ENCODE data around the gene TAF5L. TPM values are rescaled to one million over a fixed set of nuclear protein-coding genes. Genes with fewer than 3 reads are reported as not detected.

TAF5L gene
- polyA plus RNA-seq, 2 of the 4 experiments (the other 2 are of a cell fraction) = 17.4 to 25.0 TPM

DNA sequence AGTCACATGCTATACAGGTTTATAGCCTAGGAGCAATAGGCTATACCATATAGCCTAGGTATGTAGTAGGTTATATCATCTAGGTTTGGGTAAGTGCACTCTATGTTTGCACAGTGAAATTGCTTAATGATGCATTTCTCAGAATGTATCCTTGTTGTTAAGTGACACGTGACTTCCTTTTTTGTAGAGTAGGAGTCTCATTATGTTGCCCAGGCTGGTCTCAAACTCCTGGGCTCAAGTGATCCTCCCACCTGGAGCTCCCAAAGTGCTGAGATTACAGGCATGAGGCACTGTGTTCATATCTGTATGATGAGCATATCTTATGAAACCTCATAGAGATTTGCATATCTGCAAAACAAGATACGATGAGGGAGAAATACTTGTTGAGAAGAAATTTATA, 53.6 kb downstream of the TAF5L start:
- Histone ChIP-seq H3K27ac (no peak overlapping the region), H3K4me1 (no peaks in the 10 kb centered on the region), H3K4me2 (no peak overlapping the region), H3K4me3 (no peak overlapping the region), H3K9me3 (no peaks in the 10 kb centered on the region)
- CTCF ChIA-PET = interaction anchor here (1.7 kb wide), 1 partner anchor 13 kb away, joined by 5 read pairs; no protein-coding TSS in a partner anchor
- TF ChIP-seq HEYL (CRISPR knock-in tag; IDR thresholded peaks at IDR 0.05) = no peak
- no peak for TF ChIP-seq RAD21 (conservative IDR thresholded peaks at IDR 0.05 in 1 of 2, IDR thresholded peaks at IDR 0.05 in 1 of 2)
- TF ChIP-seq, protein P1, sequence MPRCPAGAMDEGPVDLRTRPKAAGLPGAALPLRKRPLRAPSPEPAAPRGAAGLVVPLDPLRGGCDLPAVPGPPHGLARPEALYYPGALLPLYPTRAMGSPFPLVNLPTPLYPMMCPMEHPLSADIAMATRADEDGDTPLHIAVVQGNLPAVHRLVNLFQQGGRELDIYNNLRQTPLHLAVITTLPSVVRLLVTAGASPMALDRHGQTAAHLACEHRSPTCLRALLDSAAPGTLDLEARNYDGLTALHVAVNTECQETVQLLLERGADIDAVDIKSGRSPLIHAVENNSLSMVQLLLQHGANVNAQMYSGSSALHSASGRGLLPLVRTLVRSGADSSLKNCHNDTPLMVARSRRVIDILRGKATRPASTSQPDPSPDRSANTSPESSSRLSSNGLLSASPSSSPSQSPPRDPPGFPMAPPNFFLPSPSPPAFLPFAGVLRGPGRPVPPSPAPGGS (IDR thresholded peaks at IDR 0.05) = no peak
- TF ChIP-seq RFX5 (IDR thresholded peaks at IDR 0.05) = no peak
- TF ChIP-seq FOXS1 (CRISPR knock-in tag; IDR thresholded peaks at IDR 0.05) = no peak
- TF ChIP-seq POLR2AphosphoS2 (conservative IDR thresholded peaks at IDR 0.05; ENCODE audit: low read length) = no peak
- POLR2A ChIA-PET = no interaction called here
- DNase-seq (ENCODE audit: low read depth in 1 of 2, low spot score in 1 of 2) (no peak), ATAC-seq (no peak), FAIRE-seq (no peak)
- WGBS (ENCODE audit: missing lambda C conversion rate) = 69% methylated on average over 2 of the region's 2 CpGs

DNA sequence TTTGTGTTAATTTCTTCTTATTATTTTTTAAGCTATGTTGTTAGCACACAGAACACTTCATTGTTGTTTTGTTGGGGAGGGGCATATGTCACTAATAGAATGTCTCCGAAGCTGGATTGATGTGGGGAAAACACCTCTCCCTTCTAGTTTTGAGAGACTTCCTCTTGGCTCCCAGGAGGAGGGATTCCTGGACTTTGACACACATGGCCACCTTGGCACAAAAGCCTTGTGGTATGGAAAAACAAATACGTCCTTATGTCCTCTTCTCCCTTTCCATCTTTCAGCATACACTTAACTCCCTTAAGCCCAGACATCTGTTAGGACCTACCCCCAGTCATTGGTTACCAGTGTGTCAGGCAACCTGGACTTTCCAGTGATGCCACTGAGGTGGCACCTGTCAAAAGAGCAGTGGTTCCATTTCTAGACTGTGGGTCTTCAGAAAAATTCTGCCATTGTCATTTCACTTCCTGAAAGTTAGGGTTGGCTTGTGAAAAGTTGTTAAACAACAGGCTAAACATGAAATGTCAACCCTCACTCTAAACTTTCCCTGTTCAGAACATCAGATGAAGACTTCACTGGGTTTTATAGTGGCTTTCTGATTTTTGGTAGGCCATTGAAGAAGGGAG, 54.9 kb downstream of the TAF5L start:
- DNase-seq (ENCODE audit: low read depth in 1 of 2, low spot score in 1 of 2) (no peak), FAIRE-seq (no peak), ATAC-seq (no peak)
- Histone ChIP-seq H3K4me2 (no peak overlapping the region), H3K4me1 (no peaks in the 10 kb centered on the region), H3K9me3 (no peaks in the 10 kb centered on the region), H3K4me3 (no peak overlapping the region), H3K27ac (no peak overlapping the region)
- ChIA-PET POLR2A (no interaction called here), CTCF (interaction anchor here (1.1 kb wide), 1 partner anchor 25 kb away, joined by 3 read pairs; no protein-coding TSS in a partner anchor)
- WGBS (ENCODE audit: missing lambda C conversion rate) = 25% methylated on average over 2 of the region's 2 CpGs
- TF ChIP-seq CHD4 (IDR thresholded peaks at IDR 0.05; ENCODE audit: borderline replicate concordance) (no peak), HOXB13 (CRISPR knock-in tag; IDR thresholded peaks at IDR 0.05; ENCODE audit: low read depth) (no peak), RCOR1 (IDR thresholded peaks at IDR 0.05; ENCODE audit: low read depth, low read length) (no peak), MAZ (IDR thresholded peaks at IDR 0.05; ENCODE audit: borderline replicate concordance, low read depth, low read length) (no peak), CEBPB (IDR thresholded peaks at IDR 0.05) (no peak), FOSB (CRISPR knock-in tag; IDR thresholded peaks at IDR 0.05) (no peak), NR3C1 (IDR thresholded peaks at IDR 0.05) (no peak), NFE2L2 (conservative IDR thresholded peaks at IDR 0.05; ENCODE audit: low read length) (no peak), POLR2AphosphoS2 (conservative IDR thresholded peaks at IDR 0.05; ENCODE audit: low read length) (no peak), HOXB5 (CRISPR knock-in tag; IDR thresholded peaks at IDR 0.05) (no peak), BHLHE40 (IDR thresholded peaks at IDR 0.05; ENCODE audit: low read depth, low read length) (no peak)
- TF ChIP-seq, protein P2, sequence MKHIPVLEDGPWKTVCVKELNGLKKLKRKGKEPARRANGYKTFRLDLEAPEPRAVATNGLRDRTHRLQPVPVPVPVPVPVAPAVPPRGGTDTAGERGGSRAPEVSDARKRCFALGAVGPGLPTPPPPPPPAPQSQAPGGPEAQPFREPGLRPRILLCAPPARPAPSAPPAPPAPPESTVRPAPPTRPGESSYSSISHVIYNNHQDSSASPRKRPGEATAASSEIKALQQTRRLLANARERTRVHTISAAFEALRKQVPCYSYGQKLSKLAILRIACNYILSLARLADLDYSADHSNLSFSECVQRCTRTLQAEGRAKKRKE (CRISPR knock-in tag; IDR thresholded peaks at IDR 0.05; ENCODE audit: low read depth) = no peak

DNA sequence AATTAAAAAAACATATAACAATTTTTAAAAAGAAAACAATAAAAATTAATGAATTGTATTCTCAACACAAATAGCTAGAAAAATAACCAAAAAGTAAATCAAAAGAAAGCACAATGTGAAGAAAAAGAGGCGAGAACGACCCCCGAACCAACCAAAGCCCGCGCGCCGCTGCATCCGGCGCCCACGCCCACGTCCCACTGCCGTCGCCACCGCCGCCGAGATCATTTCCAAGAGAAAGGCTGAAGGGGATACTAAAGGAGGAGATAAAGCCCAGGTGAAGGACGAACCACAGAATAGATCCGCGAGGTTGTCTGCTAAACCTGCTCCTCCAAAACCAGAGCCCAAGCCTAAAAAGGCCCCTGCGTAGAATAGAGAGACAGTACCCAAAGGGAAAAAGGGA, 55.6 kb downstream of the TAF5L start:
- H3K9me3 ChIP-seq = no peaks in the 10 kb centered on the region
- no peak overlapping the region for H3K27ac ChIP-seq
- CTCF ChIA-PET = interaction anchor here (1.1 kb wide), 1 partner anchor 26 kb away, joined by 3 read pairs; no protein-coding TSS in a partner anchor
- no peak for DNase-seq (ENCODE audit: low read depth in 1 of 2, low spot score in 1 of 2)
- no peak overlapping the region for H3K4me2 ChIP-seq
- no peak for ATAC-seq
- POLR2A ChIA-PET = no interaction called here
- WGBS (ENCODE audit: missing lambda C conversion rate) = 92% methylated on average over 20 of the region's 20 CpGs
- no peak for TF ChIP-seq ZC3H11A (IDR thresholded peaks at IDR 0.05)
- no peak for TF ChIP-seq EHMT2 (IDR thresholded peaks at IDR 0.05; ENCODE audit: low read depth)
- H3K4me3 ChIP-seq = no peak overlapping the region
- no peaks in the 10 kb centered on the region for H3K4me1 ChIP-seq
- no peak for FAIRE-seq

All from A549 (cell line).